ENCODE measurements around the gene IFNA14. TPM values are rescaled to one million over a fixed set of nuclear protein-coding genes. Genes with fewer than 3 reads are reported as not detected.

Gene IFNA14
- not detected for total RNA-seq

DNA sequence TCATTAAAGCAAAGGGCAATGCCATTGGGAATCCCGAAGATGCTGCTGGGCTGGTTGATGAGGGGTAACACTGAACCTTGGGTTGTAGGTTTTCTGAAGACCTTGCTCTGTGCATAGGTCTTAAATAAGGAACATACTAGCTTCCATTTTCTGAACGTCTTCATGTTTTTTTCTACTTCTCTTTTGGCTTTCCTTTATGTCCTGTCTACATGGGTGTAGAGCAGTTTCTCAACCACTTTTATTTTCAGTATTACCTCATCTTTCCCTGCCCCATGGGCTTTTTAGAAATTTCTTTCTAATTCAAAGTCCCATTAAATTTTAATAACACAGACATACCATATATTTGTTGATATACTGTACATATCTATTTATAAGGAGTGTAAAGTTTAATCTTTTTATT, at the start of gene IFNA14:
Gene IFNA14 (minus strand): TSS at position 95 of the 400 bp plus-strand sequence. CDS start 70 bp downstream, at position 25.
- no peak for DNase-seq
- Histone ChIP-seq H3K27ac (no peak within 1 kb of the TSS), H3K9me3 (no peaks in the 10 kb centered on the region), H3K4me3 (no peak within 1 kb of the TSS), H3K4me1 (no peaks in the 10 kb centered on the region), H3K27me3 (no peaks in the 10 kb centered on the region), H3K36me3 (no peaks in the 10 kb centered on the region)
- intact Hi-C loops (cut with DNase I; ENCODE audit: low total_unique reads), result no loop called here
- TF ChIP-seq, protein P1, sequence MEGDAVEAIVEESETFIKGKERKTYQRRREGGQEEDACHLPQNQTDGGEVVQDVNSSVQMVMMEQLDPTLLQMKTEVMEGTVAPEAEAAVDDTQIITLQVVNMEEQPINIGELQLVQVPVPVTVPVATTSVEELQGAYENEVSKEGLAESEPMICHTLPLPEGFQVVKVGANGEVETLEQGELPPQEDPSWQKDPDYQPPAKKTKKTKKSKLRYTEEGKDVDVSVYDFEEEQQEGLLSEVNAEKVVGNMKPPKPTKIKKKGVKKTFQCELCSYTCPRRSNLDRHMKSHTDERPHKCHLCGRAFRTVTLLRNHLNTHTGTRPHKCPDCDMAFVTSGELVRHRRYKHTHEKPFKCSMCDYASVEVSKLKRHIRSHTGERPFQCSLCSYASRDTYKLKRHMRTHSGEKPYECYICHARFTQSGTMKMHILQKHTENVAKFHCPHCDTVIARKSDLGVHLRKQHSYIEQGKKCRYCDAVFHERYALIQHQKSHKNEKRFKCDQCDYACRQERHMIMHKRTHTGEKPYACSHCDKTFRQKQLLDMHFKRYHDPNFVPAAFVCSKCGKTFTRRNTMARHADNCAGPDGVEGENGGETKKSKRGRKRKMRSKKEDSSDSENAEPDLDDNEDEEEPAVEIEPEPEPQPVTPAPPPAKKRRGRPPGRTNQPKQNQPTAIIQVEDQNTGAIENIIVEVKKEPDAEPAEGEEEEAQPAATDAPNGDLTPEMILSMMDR (IDR thresholded peaks at IDR 0.05), result no peak
- TF ChIP-seq POLR2A (IDR thresholded peaks at IDR 0.05), result no peak

DNA sequence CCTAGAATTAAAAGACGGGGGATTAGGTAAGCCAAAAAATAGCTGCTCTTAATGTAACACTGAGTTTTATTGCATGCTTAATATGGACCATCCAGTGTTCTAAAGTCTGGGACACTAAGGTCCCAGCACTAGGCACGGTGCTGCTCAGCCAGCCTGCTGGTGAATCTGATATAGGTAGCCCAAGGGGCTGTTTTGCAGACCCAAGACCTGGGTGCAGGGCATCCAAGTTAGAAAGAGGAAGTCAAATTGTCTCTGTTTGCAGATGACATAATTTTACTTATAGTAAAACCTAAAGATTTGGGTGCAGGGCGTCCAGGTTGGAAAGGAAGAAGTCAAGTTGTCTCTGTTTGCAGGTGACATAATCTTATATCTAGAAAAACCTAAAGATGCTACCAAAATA, 47.5 kb upstream of the IFNA14 start:
- Histone ChIP-seq H3K27me3 (no peaks in the 10 kb centered on the region), H3K9me3 (no peaks in the 10 kb centered on the region), H3K36me3 (no peaks in the 10 kb centered on the region), H3K4me3 (no peak overlapping the region), H3K4me1 (no peaks in the 10 kb centered on the region), H3K27ac (no peak overlapping the region)
- TF ChIP-seq POLR2A (IDR thresholded peaks at IDR 0.05), result no peak
- intact Hi-C loops (cut with DNase I; ENCODE audit: low total_unique reads), result no loop called here
- no peak for DNase-seq

DNA sequence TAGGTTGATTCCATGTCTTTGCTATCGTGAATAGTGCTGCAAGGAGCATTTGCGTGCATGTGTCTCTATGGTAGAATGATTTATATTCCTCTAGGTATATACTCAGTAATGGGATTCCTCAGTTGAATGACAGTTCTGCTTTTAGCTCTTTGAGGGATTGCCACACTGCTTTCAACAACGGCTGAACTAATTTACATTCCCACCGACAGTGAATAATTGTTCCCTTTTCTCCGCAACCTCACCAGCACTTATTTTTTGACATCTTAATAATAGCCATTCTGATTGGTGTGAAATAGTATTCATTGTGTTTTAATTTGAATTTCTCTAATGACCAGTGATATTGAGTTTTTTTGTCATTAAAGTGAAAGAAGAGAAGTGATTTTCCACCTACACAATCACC, 46.9 kb upstream of the IFNA14 start:
- no peak overlapping the region for H3K27ac ChIP-seq
- no peaks in the 10 kb centered on the region for H3K9me3 ChIP-seq
- no peaks in the 10 kb centered on the region for H3K27me3 ChIP-seq
- no peaks in the 10 kb centered on the region for H3K36me3 ChIP-seq
- no peak overlapping the region for H3K4me3 ChIP-seq
- no peak for DNase-seq
- intact Hi-C loops (cut with DNase I; ENCODE audit: low total_unique reads), result no loop called here
- no peaks in the 10 kb centered on the region for H3K4me1 ChIP-seq
- TF ChIP-seq, protein P1 (IDR thresholded peaks at IDR 0.05), result no peak
- no peak for TF ChIP-seq POLR2A (IDR thresholded peaks at IDR 0.05)

DNA sequence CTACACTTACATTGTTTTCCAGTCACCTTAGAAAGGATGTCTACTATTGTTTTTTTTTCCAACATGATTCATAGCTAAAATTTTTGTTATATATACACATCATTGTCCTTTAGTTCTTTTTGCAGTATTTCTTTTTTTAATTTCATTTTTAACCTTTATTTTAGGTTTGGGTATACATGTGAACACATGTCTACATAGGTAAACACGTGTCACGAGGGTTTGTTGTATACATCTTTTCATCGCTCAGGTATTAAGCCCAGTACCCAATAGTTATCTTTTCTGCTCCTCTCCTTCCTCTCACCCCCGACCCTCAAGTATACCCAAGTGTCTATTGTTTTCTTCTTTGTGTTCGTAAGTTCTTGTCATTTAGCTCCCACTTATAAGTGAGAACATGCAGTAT, 46.3 kb upstream of the IFNA14 start:
- TF ChIP-seq, protein P1 (IDR thresholded peaks at IDR 0.05), result no peak
- no peak for TF ChIP-seq POLR2A (IDR thresholded peaks at IDR 0.05)
- Histone ChIP-seq H3K4me3 (no peak overlapping the region), H3K27ac (no peak overlapping the region), H3K36me3 (no peaks in the 10 kb centered on the region), H3K27me3 (no peaks in the 10 kb centered on the region), H3K4me1 (no peaks in the 10 kb centered on the region), H3K9me3 (no peaks in the 10 kb centered on the region)
- intact Hi-C loops (cut with DNase I; ENCODE audit: low total_unique reads), result no loop called here
- no peak for DNase-seq

DNA sequence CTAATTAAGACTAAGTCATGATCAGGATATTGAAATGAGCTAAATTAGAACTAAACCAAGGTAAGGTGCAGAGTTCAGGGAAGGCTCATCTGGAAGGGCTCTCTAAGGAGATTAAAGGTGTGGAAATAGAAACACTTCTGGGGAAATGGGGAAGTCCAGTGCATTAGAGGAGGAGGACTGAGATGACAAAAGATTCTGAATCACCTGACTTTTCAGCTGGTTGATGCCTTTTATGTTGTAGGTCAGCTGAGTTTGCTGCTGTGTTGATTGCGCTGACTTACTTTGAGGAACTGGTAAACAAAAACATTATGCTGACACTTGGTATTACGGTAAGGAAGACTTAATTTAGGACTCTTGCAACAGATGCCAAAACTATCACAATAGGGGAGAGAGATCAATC, 41.5 kb upstream of the IFNA14 start:
- no peak for TF ChIP-seq POLR2A (IDR thresholded peaks at IDR 0.05)
- TF ChIP-seq, protein P1 (IDR thresholded peaks at IDR 0.05), result no peak
- H3K9me3 ChIP-seq, result no peaks in the 10 kb centered on the region
- intact Hi-C loops (cut with DNase I; ENCODE audit: low total_unique reads), result no loop called here
- H3K4me3 ChIP-seq, result no peak overlapping the region
- no peak overlapping the region for H3K27ac ChIP-seq
- H3K27me3 ChIP-seq, result peaks cover 0 to 7% of the 10 kb centered on the region in 2 donors
- H3K4me1 ChIP-seq, result no peaks in the 10 kb centered on the region
- no peaks in the 10 kb centered on the region for H3K36me3 ChIP-seq
- no peak for DNase-seq

DNA sequence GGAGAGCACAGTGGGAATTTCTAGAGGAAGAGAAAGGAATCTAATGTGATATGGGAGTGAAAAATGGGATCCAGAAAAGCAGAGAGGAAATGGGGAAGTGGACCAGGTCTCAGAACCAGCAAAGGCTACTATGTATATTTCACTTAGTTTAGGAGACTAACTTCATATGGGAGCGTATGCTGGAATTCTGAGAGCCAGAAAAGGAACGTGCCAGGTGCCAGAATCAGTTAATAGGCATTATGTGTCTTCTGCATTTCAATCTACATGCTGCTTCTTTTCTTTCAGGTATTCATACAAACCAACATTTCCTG, 28.5 kb upstream of the IFNA14 start:
- H3K4me1 ChIP-seq, result no peaks in the 10 kb centered on the region
- no peaks in the 10 kb centered on the region for H3K27me3 ChIP-seq
- no peak for DNase-seq
- H3K9me3 ChIP-seq, result no peaks in the 10 kb centered on the region
- intact Hi-C loops (cut with DNase I; ENCODE audit: low total_unique reads), result no loop called here
- no peak overlapping the region for H3K27ac ChIP-seq
- no peak for TF ChIP-seq POLR2A (IDR thresholded peaks at IDR 0.05)
- TF ChIP-seq, protein P1 (IDR thresholded peaks at IDR 0.05), result no peak
- no peak overlapping the region for H3K4me3 ChIP-seq
- no peaks in the 10 kb centered on the region for H3K36me3 ChIP-seq

Data from uterus (tissue), 4 donors.